ENCODE data around the gene TDG. TPM values are rescaled to one million over a fixed set of nuclear protein-coding genes. Genes with fewer than 3 reads are reported as not detected.
"Not testable (repeated sequence)": the region's sequence is repeated elsewhere in the genome, so short reads cannot be mapped to it uniquely, and the experiment has no call there.

Gene TDG
- total RNA-seq, 4 donors from 2014 or later, result 14.6 to 41.4 (median 24.6) TPM

- DNase-seq (ENCODE audit: low spot score), result no peak
- no peak for ATAC-seq (ENCODE audit: low FRiP score)
- TF ChIP-seq CTCF (IDR thresholded peaks at IDR 0.05), result no peak
Observed at GRCh38 chr12:104012331-104012730, 46.7 kb downstream of the TDG start.

GRCh38 chr12:104021862-104022261, 56.2 kb downstream of the TDG start:
- not testable (repeated sequence) for ATAC-seq (ENCODE audit: low FRiP score); DNase-seq (ENCODE audit: low spot score)

GRCh38 chr12:104022786-104023185, 57.1 kb downstream of the TDG start:
- ATAC-seq (ENCODE audit: low FRiP score), result no peak
- no peak for TF ChIP-seq CTCF (IDR thresholded peaks at IDR 0.05)
- DNase-seq (ENCODE audit: low spot score), result no peak

GRCh38 chr12:104023710-104024109, 58.0 kb downstream of the TDG start:
- ATAC-seq (ENCODE audit: low FRiP score), result no peak
- DNase-seq (ENCODE audit: low spot score), result no peak
- TF ChIP-seq CTCF (IDR thresholded peaks at IDR 0.05), result no peak

GRCh38 chr12:104024348-104024747, 58.7 kb downstream of the TDG start:
- DNase-seq (ENCODE audit: low spot score) (no peak), ATAC-seq (ENCODE audit: low FRiP score) (no peak)
- TF ChIP-seq CTCF (IDR thresholded peaks at IDR 0.05), result no peak

- no peak for TF ChIP-seq CTCF (IDR thresholded peaks at IDR 0.05)
- ATAC-seq (ENCODE audit: low FRiP score) (no peak), DNase-seq (ENCODE audit: low spot score) (no peak)
Observed at GRCh38 chr12:104025771-104026170, 60.1 kb downstream of the TDG start.

- no peak for ATAC-seq (ENCODE audit: low FRiP score)
- no peak for DNase-seq (ENCODE audit: low spot score)
- no peak for TF ChIP-seq CTCF (IDR thresholded peaks at IDR 0.05)
Observed at GRCh38 chr12:104026841-104027599, 61.3 kb downstream of the TDG start.

GRCh38 chr12:104030596-104030995, 64.9 kb downstream of the TDG start:
- ATAC-seq (ENCODE audit: low FRiP score); DNase-seq (ENCODE audit: low spot score): not testable (repeated sequence)

- not testable (repeated sequence) for DNase-seq (ENCODE audit: low spot score); ATAC-seq (ENCODE audit: low FRiP score)
Observed at GRCh38 chr12:104036143-104036542, 70.5 kb downstream of the TDG start.

All from omental fat pad (tissue), 4 donors.